Gastroesophageal sphincter (tissue), 4 donors: ENCODE measurements around the gene LRCH2. TPM values are rescaled to one million over a fixed set of nuclear protein-coding genes. Genes with fewer than 3 reads are reported as not detected.

Source experiments
- ATAC-seq: fragments of 150-250 bp; one replicate; pipeline ENCODE4 v1.9.1; 2016; ENCODE audit warnings: mild to moderate bottlenecking, moderate library complexity
- H3K27ac ChIP-seq, 4 donors: fragments of 200-600 bp; sonication (generic) in 3 of 4; 1 replicate in 3 of 4; 2 replicates in 1 of 4; pipeline ENCODE4 v1.5.1; 2016 to 2019
- H3K27me3 ChIP-seq: fragments of 200-600 bp; sonication (generic); one replicate; pipeline ENCODE4 v1.5.1; 2019
- H3K36me3 ChIP-seq, 2 donors: fragments of 200-600 bp; sonication (generic); one replicate each; pipeline ENCODE4 v1.5.1; 2019; ENCODE audit warnings: control low read depth in 1 of 2
- H3K4me1 ChIP-seq, 3 donors: fragments of 200-600 bp; sonication (generic); 1 replicate in 2 of 3; 2 replicates in 1 of 3; pipeline ENCODE4 v1.5.1; 2016 to 2019; ENCODE audit warnings: control low read depth in 2 of 3
- H3K4me3 ChIP-seq, 2 donors: fragments of 200-600 bp; sonication (generic); one replicate each; pipeline ENCODE4 v1.5.1; 2019; ENCODE audit warnings: mild to moderate bottlenecking in 1 of 2, moderate library complexity in 1 of 2
- H3K9me3 ChIP-seq, 3 donors: fragments of 200-600 bp; sonication (generic); one replicate each; pipeline ENCODE4 v1.5.1; 2017 to 2019; ENCODE audit warnings: control low read depth in 2 of 3
- EP300 ChIP-seq: sonication (generic); formaldehyde crosslinking; IDR thresholded peaks from one replicate; pipeline ENCODE4 v1.6.1; 2017; ENCODE audit warnings: antibody characterized with exemption, mild to moderate bottlenecking
- POLR2A ChIP-seq, 2 donors: fragments of 450-650 bp; IDR thresholded peaks; one replicate each; pipeline ENCODE4 v1.6.1; 2017; ENCODE audit warnings: antibody characterized with exemption in 2 of 2, mild to moderate bottlenecking in 2 of 2, moderate library complexity in 1 of 2
- POLR2AphosphoS5 ChIP-seq: sonication (generic); formaldehyde crosslinking; IDR thresholded peaks from one replicate; pipeline ENCODE4 v1.6.1; 2017; ENCODE audit warnings: antibody characterized with exemption
- WGBS, 2 donors: methylation state at CpG; one replicate each; pipeline ENCODE4 v1.1.5; 2018; ENCODE audit warnings: low coverage in 1 of 2; 5-methylcytosine and 5-hydroxymethylcytosine counted together
- total RNA-seq, 4 donors: library from RNA; depleted of rRNA; stranded (reverse); fragments of >200 nt; gene quantifications; one replicate each; pipeline ENCODE4 v1.1.0, GENCODE V29; 2016
- TF ChIP-seq, protein P1 (sequence below), 4 experiments: fragments of 200-600 bp in 2 of 4; fragments of 450-650 bp in 2 of 4; sonication (generic) in 1 of 4; IDR thresholded peaks; one replicate each; pipeline ENCODE4 v1.5.1; 2017 to 2019; ENCODE audit warnings: antibody characterized with exemption in 4 of 4, mild to moderate bottlenecking in 2 of 4, moderate library complexity in 2 of 4

LRCH2 gene
- total RNA-seq, 4 donors from 2014 or later = 10.8 to 17.1 (median 14.5) TPM

DNA sequence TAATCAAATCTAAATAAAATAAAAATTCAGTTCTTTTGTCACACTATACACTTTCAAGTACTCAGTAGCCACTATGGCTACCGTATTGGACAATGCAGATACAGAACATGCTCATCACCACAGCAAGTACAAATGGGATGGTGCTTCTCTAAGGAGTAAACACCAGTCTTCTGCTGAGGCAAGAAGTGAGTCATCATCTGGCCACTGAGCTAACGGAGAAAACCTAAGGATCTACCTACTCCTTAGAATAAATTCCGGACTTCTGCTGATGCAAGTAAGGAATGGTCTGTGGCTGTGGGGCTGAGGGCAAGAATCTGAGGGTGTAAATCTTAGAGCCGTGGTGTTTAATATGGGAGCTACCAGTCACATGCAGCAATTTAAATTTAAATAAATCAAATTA is 56.0 kb downstream of the LRCH2 start:
- WGBS, 2 donors = 76 to 88% methylated on average over 1 to 4 of the region's 4 CpGs

DNA sequence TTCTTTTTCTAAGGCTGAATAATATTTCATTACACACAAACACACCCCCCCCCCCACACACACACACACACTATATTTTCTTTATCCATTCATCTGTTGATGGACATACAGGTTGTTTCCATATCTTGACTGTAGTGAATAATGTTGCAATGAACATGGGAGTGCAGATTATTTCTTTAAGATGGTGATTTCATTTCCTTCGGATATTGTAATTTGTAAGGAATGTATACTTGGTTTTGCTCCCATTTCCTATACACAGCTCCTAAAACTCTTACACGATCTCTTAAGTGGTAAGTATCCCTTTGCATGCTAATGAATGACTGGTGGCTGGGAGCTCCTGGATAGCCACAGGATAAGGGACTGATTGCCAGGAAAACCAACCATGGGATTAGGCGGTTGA is 59.3 kb downstream of the LRCH2 start:
- Histone ChIP-seq H3K4me3 (no peak overlapping the region), H3K27ac (no peak overlapping the region), H3K4me1 (no peaks in the 10 kb centered on the region), H3K27me3 (no peaks in the 10 kb centered on the region), H3K36me3 (no peaks in the 10 kb centered on the region), H3K9me3 (no peaks in the 10 kb centered on the region)
- ATAC-seq = no peak
- WGBS, 2 donors = 100% methylated on average over 1 of the region's 3 CpGs; no CpG with 5 or more reads in 1 of the 2 donors
- TF ChIP-seq POLR2AphosphoS5 (no peak), EP300 (no peak), POLR2A (IDR thresholded peaks at IDR 0.05) (no peak)
- TF ChIP-seq, protein P1, sequence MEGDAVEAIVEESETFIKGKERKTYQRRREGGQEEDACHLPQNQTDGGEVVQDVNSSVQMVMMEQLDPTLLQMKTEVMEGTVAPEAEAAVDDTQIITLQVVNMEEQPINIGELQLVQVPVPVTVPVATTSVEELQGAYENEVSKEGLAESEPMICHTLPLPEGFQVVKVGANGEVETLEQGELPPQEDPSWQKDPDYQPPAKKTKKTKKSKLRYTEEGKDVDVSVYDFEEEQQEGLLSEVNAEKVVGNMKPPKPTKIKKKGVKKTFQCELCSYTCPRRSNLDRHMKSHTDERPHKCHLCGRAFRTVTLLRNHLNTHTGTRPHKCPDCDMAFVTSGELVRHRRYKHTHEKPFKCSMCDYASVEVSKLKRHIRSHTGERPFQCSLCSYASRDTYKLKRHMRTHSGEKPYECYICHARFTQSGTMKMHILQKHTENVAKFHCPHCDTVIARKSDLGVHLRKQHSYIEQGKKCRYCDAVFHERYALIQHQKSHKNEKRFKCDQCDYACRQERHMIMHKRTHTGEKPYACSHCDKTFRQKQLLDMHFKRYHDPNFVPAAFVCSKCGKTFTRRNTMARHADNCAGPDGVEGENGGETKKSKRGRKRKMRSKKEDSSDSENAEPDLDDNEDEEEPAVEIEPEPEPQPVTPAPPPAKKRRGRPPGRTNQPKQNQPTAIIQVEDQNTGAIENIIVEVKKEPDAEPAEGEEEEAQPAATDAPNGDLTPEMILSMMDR (IDR thresholded peaks at IDR 0.05) = no peak

More for the DNA sequence above, 56.0 kb downstream of the LRCH2 start:
- H3K36me3 ChIP-seq = no peaks in the 10 kb centered on the region
- H3K4me3 ChIP-seq = no peak overlapping the region
- H3K27me3 ChIP-seq = no peaks in the 10 kb centered on the region
- H3K9me3 ChIP-seq = no peaks in the 10 kb centered on the region
- no peak overlapping the region for H3K27ac ChIP-seq
- TF ChIP-seq, protein P1 (IDR thresholded peaks at IDR 0.05) = no peak
- TF ChIP-seq POLR2A (IDR thresholded peaks at IDR 0.05) = no peak
- TF ChIP-seq POLR2AphosphoS5 = no peak
- no peak for TF ChIP-seq EP300
- no peak for ATAC-seq
- H3K4me1 ChIP-seq = no peaks in the 10 kb centered on the region

DNA sequence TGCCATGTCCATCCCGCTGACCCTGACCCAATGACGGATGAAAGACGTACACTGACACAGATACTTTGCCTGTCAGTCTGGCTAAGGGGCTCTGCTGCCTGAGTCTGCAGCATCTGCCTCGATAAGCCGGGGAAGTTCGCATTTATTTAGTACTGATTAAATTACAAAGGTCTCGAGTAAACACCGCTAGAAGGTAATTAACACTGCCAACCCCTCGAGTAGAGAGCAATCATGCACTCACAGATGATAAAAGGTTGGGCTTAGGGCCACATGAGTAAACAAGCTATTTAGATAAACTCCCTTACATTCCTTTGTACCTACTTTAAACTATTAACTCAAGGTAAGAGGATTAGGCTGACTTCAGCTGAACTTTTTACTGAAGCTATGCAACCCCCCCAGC is 60.7 kb downstream of the LRCH2 start:
- H3K36me3 ChIP-seq = no peaks in the 10 kb centered on the region
- H3K9me3 ChIP-seq = no peaks in the 10 kb centered on the region
- TF ChIP-seq EP300 (no peak), POLR2A (IDR thresholded peaks at IDR 0.05) (no peak)
- TF ChIP-seq, protein P1 (IDR thresholded peaks at IDR 0.05) = no peak
- no peak overlapping the region for H3K27ac ChIP-seq
- H3K27me3 ChIP-seq = no peaks in the 10 kb centered on the region
- ATAC-seq = no peak
- H3K4me1 ChIP-seq = no peaks in the 10 kb centered on the region
- 60 to 68% methylated on average over 7 to 9 of the region's 9 CpGs for WGBS, 2 donors
- H3K4me3 ChIP-seq = no peak overlapping the region

DNA sequence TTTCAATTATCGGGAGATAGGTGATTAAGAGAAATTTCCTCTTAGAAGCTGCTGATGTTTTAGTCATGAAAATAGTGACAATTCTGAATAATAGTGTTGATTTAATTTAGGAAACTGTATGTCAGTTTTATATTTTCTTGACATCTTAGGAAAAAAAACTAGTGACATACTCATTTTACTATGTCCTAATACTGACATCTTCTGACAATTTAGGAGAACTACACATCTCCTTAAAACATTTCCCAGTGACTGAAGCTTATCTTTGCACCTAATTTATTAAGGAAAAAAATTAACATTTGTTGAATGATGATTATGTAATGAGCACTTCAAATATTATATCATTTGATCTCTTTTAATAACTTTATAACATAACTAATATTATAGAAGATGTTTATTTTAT is 86.7 kb downstream of the LRCH2 start:
- no peak overlapping the region for H3K27ac ChIP-seq
- H3K4me3 ChIP-seq = no peak overlapping the region
- TF ChIP-seq EP300 = no peak
- TF ChIP-seq, protein P1 (IDR thresholded peaks at IDR 0.05) = peak; percentile 20 to 51 (median 29)
- no peak for ATAC-seq
- no peaks in the 10 kb centered on the region for H3K4me1 ChIP-seq
- H3K27me3 ChIP-seq = no peaks in the 10 kb centered on the region
- no peaks in the 10 kb centered on the region for H3K36me3 ChIP-seq
- WGBS, 2 donors = 46 to 60% methylated on average over 1 of the region's 1 CpG
- no peaks in the 10 kb centered on the region for H3K9me3 ChIP-seq

DNA sequence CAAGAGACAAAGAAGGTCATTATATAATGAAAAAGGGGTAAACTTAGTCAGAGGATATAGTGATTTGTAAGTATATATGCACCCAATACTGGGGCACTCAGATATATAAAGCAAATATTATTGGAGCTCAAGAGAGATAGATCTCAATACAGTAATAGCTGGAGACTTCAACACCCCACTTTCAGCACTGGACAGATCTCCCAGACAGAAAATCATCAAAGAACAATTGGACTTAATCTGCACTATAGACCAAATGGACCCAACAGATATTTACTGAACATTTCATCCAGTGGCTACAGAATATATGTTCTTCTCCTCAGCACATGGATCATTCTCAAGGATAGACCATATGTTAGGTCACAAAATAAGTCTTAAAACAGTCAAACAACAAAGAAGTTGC is 91.8 kb downstream of the LRCH2 start:
- no peak for TF ChIP-seq EP300
- TF ChIP-seq POLR2AphosphoS5 = no peak
- TF ChIP-seq, protein P1 (IDR thresholded peaks at IDR 0.05) = no peak
- no peak for TF ChIP-seq POLR2A (IDR thresholded peaks at IDR 0.05)
- H3K27me3 ChIP-seq = no peaks in the 10 kb centered on the region
- H3K27ac ChIP-seq = no peak overlapping the region
- H3K4me3 ChIP-seq = no peak overlapping the region
- no peaks in the 10 kb centered on the region for H3K9me3 ChIP-seq
- H3K36me3 ChIP-seq = peaks cover 0 to 10% of the 10 kb centered on the region in 2 donors
- no peaks in the 10 kb centered on the region for H3K4me1 ChIP-seq
- no peak for ATAC-seq
